HEK293 (cell line): ENCODE measurements around the gene ACER3.

Source experiments
- CTCF ChIA-PET: fragments of 350-600 bp; formaldehyde crosslinking; extraction: SDS; loops from one replicate; lab custom pipeline; 2021; ENCODE audit warnings: antibody characterized with exemption; lab: Yijun Ruan, JAX
- POLR2A ChIA-PET: fragments of 300-600 bp; formaldehyde crosslinking; extraction: SDS; loops from one replicate; lab custom pipeline; 2020; ENCODE audit warnings: antibody characterized with exemption, inconsistent platforms; lab: Yijun Ruan, JAX
- H3K27ac ChIP-seq: fragments of 200-500 bp; sonication (Bioruptor generic); 2 replicates; pipeline ENCODE4 v1.5.1; 2014; ENCODE audit warnings: low read depth, low read length, control low read depth, inconsistent platforms; ENCODE audit errors: extremely low read depth
- H3K36me3 ChIP-seq, 2 experiments: fragments of 200-500 bp in 1 of 2; sonication (Bioruptor generic) in 1 of 2; 1 replicate in 1 of 2; 2 replicates in 1 of 2; pipeline ENCODE4 v1.5.1; 2014 to 2017; ENCODE audit warnings: inconsistent platforms in 2 of 2, low read length in 2 of 2; ENCODE audit not compliant: control insufficient read depth in 2 of 2, insufficient read depth in 1 of 2
- H3K4me1 ChIP-seq: fragments of 200-500 bp; sonication (Bioruptor generic); 2 replicates; pipeline ENCODE4 v1.5.1; 2014; ENCODE audit warnings: mild to moderate bottlenecking, low read length, inconsistent platforms; ENCODE audit not compliant: control insufficient read depth, insufficient read depth
- H3K4me3 ChIP-seq: 2 replicates; pipeline ENCODE4 v1.5.1; 2011; ENCODE audit warnings: low read depth, mild to moderate bottlenecking, control low read depth, low read length, moderate library complexity
- H3K9me3 ChIP-seq: fragments of 200-500 bp; sonication (Bioruptor generic); 2 replicates; pipeline ENCODE4 v1.5.1; 2014; ENCODE audit warnings: low read depth, low read length, inconsistent platforms; ENCODE audit not compliant: control insufficient read depth, insufficient read depth
- GLI2 ChIP-seq: fragments of 450-650 bp; formaldehyde crosslinking; IDR thresholded peaks from 2 replicates; pipeline ENCODE4; 2017; ENCODE audit warnings: missing biosample characterization, missing genetic modification characterization, low read depth, borderline replicate concordance
- KLF10 ChIP-seq: fragments of 450-650 bp; IDR thresholded peaks from 2 replicates; pipeline ENCODE4 v1.5.1; 2018; ENCODE audit warnings: missing biosample characterization, mild to moderate bottlenecking, missing genetic modification characterization
- KLF9 ChIP-seq: fragments of 450-650 bp; formaldehyde crosslinking; IDR thresholded peaks from 2 replicates; pipeline ENCODE4 v1.5.1; 2016; ENCODE audit warnings: missing biosample characterization, missing genetic modification characterization, low read depth
- MYNN ChIP-seq: fragments of 450-650 bp; formaldehyde crosslinking; IDR thresholded peaks from 2 replicates; pipeline ENCODE4 v1.5.1; 2016; ENCODE audit warnings: missing biosample characterization, missing genetic modification characterization, borderline replicate concordance
- SETDB1 ChIP-seq: IDR thresholded peaks from one replicate; pipeline ENCODE4 v1.6.1; 2017; ENCODE audit warnings: mild to moderate bottlenecking, low read length, moderate library complexity, mixed read lengths; ENCODE audit not compliant: insufficient read length
- ZBTB21 ChIP-seq: fragments of 450-650 bp; formaldehyde crosslinking; IDR thresholded peaks from 2 replicates; pipeline ENCODE4 v1.5.1; 2017; ENCODE audit warnings: missing biosample characterization, missing genetic modification characterization
- ZFHX2 ChIP-seq: fragments of 450-650 bp; formaldehyde crosslinking; conservative IDR thresholded peaks from 2 replicates; pipeline ENCODE4 v1.5.1; 2016; ENCODE audit warnings: missing biosample characterization, missing genetic modification characterization
- ZFP69B ChIP-seq: fragments of 450-650 bp; formaldehyde crosslinking; IDR thresholded peaks from 2 replicates; pipeline ENCODE4 v1.5.1; 2016; ENCODE audit warnings: missing biosample characterization, missing genetic modification characterization
- ZNF19 ChIP-seq: fragments of 450-650 bp; formaldehyde crosslinking; IDR thresholded peaks from 2 replicates; pipeline ENCODE4; 2016; ENCODE audit warnings: missing biosample characterization, missing genetic modification characterization, low read depth
- ZNF248 ChIP-seq: fragments of 450-650 bp; formaldehyde crosslinking; IDR thresholded peaks from 2 replicates; pipeline ENCODE4 v1.5.1; 2017; ENCODE audit warnings: missing biosample characterization, missing genetic modification characterization
- ZNF391 ChIP-seq: fragments of 450-650 bp; formaldehyde crosslinking; IDR thresholded peaks from 2 replicates; pipeline ENCODE4 v1.5.1; 2016; ENCODE audit warnings: low read depth, missing biosample characterization, missing genetic modification characterization, borderline replicate concordance
- ZNF48 ChIP-seq: fragments of 450-650 bp; formaldehyde crosslinking; IDR thresholded peaks from 2 replicates; pipeline ENCODE4 v1.5.1; 2016; ENCODE audit warnings: missing biosample characterization, missing genetic modification characterization
- ZNF514 ChIP-seq: fragments of 450-650 bp; formaldehyde crosslinking; IDR thresholded peaks from 2 replicates; pipeline ENCODE4 v1.5.1; 2016; ENCODE audit warnings: missing biosample characterization, missing genetic modification characterization
- ZNF529 ChIP-seq: fragments of 450-650 bp; formaldehyde crosslinking; IDR thresholded peaks from 2 replicates; pipeline ENCODE4 v1.5.1; 2017; ENCODE audit warnings: missing genetic modification characterization, missing biosample characterization; ENCODE audit not compliant: insufficient replicate concordance
- ZNF530 ChIP-seq: fragments of 450-650 bp; formaldehyde crosslinking; IDR thresholded peaks from 2 replicates; pipeline ENCODE4 v1.5.1; 2016; ENCODE audit warnings: low read depth, missing biosample characterization, missing genetic modification characterization
- ZNF555 ChIP-seq: fragments of 450-650 bp; formaldehyde crosslinking; conservative IDR thresholded peaks from 2 replicates; pipeline ENCODE4 v1.5.1; 2017; ENCODE audit warnings: missing biosample characterization, mild to moderate bottlenecking, missing genetic modification characterization, inconsistent platforms
- ZNF610 ChIP-seq: fragments of 450-650 bp; formaldehyde crosslinking; IDR thresholded peaks from 2 replicates; pipeline ENCODE4 v1.5.1; 2016; ENCODE audit warnings: missing biosample characterization, missing genetic modification characterization, borderline replicate concordance
- ZNF654 ChIP-seq: fragments of 450-650 bp; formaldehyde crosslinking; IDR thresholded peaks from 2 replicates; pipeline ENCODE4 v1.5.1; 2016; ENCODE audit warnings: low read depth, missing biosample characterization, missing genetic modification characterization
- ZNF677 ChIP-seq: fragments of 450-650 bp; IDR thresholded peaks from 2 replicates; pipeline ENCODE4 v1.5.0; 2018; ENCODE audit warnings: missing biosample characterization, mild to moderate bottlenecking, missing genetic modification characterization, moderate library complexity
- ZNF776 ChIP-seq: fragments of 450-650 bp; formaldehyde crosslinking; IDR thresholded peaks from 2 replicates; pipeline ENCODE4 v1.5.0; 2017; ENCODE audit warnings: missing biosample characterization, missing genetic modification characterization, borderline replicate concordance
- ZSCAN18 ChIP-seq: fragments of 450-650 bp; formaldehyde crosslinking; IDR thresholded peaks from 2 replicates; pipeline ENCODE4 v1.5.1; 2016; ENCODE audit warnings: missing biosample characterization, missing genetic modification characterization
- ZXDB ChIP-seq: fragments of 450-650 bp; formaldehyde crosslinking; IDR thresholded peaks from 2 replicates; pipeline ENCODE4 v1.5.1; 2016; ENCODE audit warnings: missing biosample characterization, missing genetic modification characterization
- TF ChIP-seq, protein P1 (sequence below): fragments of 450-650 bp; formaldehyde crosslinking; IDR thresholded peaks from 2 replicates; pipeline ENCODE4 v1.5.1; 2017; ENCODE audit warnings: missing biosample characterization, missing genetic modification characterization
- TF ChIP-seq, protein P2 (sequence below): fragments of 450-650 bp; formaldehyde crosslinking; IDR thresholded peaks from 2 replicates; pipeline ENCODE4 v1.5.0; 2017; ENCODE audit warnings: missing biosample characterization, missing genetic modification characterization, borderline replicate concordance
- TF ChIP-seq, protein P3 (sequence below): fragments of 450-650 bp; formaldehyde crosslinking; IDR thresholded peaks from 2 replicates; pipeline ENCODE4 v1.5.1; 2016; ENCODE audit warnings: missing biosample characterization, missing genetic modification characterization
- TF ChIP-seq, protein P4 (sequence below): fragments of 450-650 bp; formaldehyde crosslinking; IDR thresholded peaks from 2 replicates; pipeline ENCODE4 v1.5.1; 2016; ENCODE audit warnings: missing biosample characterization, missing genetic modification characterization
- TF ChIP-seq, protein P5 (sequence below): fragments of 450-650 bp; formaldehyde crosslinking; IDR thresholded peaks from 2 replicates; pipeline ENCODE4 v1.5.1; 2017; ENCODE audit warnings: missing biosample characterization, mild to moderate bottlenecking, missing genetic modification characterization, moderate library complexity

Gene ACER3

DNA sequence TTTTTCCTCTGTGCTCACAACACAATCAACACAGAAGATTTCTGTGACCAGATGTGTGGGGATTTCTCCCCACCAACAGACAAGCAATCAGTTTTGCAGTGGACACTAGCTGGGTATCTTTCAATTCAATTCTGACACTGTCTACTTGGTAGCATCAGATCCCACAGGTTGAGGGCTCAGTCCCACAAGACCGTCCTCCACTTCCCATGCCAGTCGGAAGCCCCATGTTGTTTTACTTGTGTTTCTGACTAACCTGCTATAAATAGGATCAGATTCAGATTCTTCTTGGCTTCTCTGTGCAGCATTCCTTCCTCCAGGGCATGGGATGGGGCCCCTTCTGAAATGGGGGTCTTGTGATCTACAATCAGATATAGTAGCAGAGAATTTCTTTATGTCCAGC is 19.6 kb downstream of the ACER3 start (continued):
- TF ChIP-seq KLF10 (tag by site-specific recombination) (no peak), ZNF248 (tag by site-specific recombination) (no peak), ZNF776 (tag by site-specific recombination) (no peak), SETDB1 (no peak), ZFHX2 (no peak), ZBTB21 (tag by site-specific recombination) (no peak), ZNF555 (no peak)
- TF ChIP-seq, protein P1, sequence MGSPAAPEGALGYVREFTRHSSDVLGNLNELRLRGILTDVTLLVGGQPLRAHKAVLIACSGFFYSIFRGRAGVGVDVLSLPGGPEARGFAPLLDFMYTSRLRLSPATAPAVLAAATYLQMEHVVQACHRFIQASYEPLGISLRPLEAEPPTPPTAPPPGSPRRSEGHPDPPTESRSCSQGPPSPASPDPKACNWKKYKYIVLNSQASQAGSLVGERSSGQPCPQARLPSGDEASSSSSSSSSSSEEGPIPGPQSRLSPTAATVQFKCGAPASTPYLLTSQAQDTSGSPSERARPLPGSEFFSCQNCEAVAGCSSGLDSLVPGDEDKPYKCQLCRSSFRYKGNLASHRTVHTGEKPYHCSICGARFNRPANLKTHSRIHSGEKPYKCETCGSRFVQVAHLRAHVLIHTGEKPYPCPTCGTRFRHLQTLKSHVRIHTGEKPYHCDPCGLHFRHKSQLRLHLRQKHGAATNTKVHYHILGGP (tag by site-specific recombination), result no peak
- TF ChIP-seq, all 188 proteins: peak for 0

- no peak overlapping the region for H3K4me3 ChIP-seq
- ChIA-PET CTCF (interaction anchor here (0.6 to 1.9 kb wide), 7 partner anchors 8 to 144 kb away, joined by 3 to 10 read pairs (median 5); no protein-coding TSS in a partner anchor), POLR2A (no interaction called here)
- H3K36me3 ChIP-seq, result no peaks in the 10 kb centered on the region
- no peak for TF ChIP-seq ZNF530 (tag by site-specific recombination)
- TF ChIP-seq KLF9 (tag by site-specific recombination), result no peak
- TF ChIP-seq ZNF529, result no peak
- TF ChIP-seq ZNF677 (tag by site-specific recombination), result no peak
- TF ChIP-seq ZNF654 (tag by site-specific recombination), result no peak
- TF ChIP-seq ZNF514 (tag by site-specific recombination), result no peak
- TF ChIP-seq, protein P2, sequence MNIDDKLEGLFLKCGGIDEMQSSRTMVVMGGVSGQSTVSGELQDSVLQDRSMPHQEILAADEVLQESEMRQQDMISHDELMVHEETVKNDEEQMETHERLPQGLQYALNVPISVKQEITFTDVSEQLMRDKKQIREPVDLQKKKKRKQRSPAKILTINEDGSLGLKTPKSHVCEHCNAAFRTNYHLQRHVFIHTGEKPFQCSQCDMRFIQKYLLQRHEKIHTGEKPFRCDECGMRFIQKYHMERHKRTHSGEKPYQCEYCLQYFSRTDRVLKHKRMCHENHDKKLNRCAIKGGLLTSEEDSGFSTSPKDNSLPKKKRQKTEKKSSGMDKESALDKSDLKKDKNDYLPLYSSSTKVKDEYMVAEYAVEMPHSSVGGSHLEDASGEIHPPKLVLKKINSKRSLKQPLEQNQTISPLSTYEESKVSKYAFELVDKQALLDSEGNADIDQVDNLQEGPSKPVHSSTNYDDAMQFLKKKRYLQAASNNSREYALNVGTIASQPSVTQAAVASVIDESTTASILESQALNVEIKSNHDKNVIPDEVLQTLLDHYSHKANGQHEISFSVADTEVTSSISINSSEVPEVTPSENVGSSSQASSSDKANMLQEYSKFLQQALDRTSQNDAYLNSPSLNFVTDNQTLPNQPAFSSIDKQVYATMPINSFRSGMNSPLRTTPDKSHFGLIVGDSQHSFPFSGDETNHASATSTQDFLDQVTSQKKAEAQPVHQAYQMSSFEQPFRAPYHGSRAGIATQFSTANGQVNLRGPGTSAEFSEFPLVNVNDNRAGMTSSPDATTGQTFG (tag by site-specific recombination), result no peak
- no peak for TF ChIP-seq ZNF391 (tag by site-specific recombination)
- TF ChIP-seq GLI2 (tag by site-specific recombination), result no peak
- TF ChIP-seq ZNF48, result no peak
- TF ChIP-seq MYNN (tag by site-specific recombination), result no peak
- no peak for TF ChIP-seq ZNF19 (tag by site-specific recombination)
- TF ChIP-seq, protein P3, sequence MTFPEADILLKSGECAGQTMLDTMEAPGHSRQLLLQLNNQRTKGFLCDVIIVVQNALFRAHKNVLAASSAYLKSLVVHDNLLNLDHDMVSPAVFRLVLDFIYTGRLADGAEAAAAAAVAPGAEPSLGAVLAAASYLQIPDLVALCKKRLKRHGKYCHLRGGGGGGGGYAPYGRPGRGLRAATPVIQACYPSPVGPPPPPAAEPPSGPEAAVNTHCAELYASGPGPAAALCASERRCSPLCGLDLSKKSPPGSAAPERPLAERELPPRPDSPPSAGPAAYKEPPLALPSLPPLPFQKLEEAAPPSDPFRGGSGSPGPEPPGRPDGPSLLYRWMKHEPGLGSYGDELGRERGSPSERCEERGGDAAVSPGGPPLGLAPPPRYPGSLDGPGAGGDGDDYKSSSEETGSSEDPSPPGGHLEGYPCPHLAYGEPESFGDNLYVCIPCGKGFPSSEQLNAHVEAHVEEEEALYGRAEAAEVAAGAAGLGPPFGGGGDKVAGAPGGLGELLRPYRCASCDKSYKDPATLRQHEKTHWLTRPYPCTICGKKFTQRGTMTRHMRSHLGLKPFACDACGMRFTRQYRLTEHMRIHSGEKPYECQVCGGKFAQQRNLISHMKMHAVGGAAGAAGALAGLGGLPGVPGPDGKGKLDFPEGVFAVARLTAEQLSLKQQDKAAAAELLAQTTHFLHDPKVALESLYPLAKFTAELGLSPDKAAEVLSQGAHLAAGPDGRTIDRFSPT (tag by site-specific recombination), result no peak
- TF ChIP-seq, protein P4, sequence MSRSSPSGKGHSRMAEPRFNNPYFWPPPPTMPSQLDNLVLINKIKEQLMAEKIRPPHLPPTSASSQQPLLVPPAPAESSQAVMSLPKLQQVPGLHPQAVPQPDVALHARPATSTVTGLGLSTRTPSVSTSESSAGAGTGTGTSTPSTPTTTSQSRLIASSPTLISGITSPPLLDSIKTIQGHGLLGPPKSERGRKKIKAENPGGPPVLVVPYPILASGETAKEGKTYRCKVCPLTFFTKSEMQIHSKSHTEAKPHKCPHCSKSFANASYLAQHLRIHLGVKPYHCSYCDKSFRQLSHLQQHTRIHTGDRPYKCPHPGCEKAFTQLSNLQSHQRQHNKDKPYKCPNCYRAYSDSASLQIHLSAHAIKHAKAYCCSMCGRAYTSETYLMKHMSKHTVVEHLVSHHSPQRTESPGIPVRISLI, result no peak
- TF ChIP-seq ZXDB (tag by site-specific recombination), result no peak
- TF ChIP-seq, protein P5, sequence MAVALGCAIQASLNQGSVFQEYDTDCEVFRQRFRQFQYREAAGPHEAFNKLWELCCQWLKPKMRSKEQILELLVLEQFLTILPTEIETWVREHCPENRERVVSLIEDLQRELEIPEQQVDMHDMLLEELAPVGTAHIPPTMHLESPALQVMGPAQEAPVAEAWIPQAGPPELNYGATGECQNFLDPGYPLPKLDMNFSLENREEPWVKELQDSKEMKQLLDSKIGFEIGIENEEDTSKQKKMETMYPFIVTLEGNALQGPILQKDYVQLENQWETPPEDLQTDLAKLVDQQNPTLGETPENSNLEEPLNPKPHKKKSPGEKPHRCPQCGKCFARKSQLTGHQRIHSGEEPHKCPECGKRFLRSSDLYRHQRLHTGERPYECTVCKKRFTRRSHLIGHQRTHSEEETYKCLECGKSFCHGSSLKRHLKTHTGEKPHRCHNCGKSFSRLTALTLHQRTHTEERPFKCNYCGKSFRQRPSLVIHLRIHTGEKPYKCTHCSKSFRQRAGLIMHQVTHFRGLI (tag by site-specific recombination), result no peak
- TF ChIP-seq ZSCAN18 (tag by site-specific recombination), result no peak
- TF ChIP-seq ZNF610 (tag by site-specific recombination), result no peak
- no peak for TF ChIP-seq ZFP69B (tag by site-specific recombination)
- H3K9me3 ChIP-seq, result no peaks in the 10 kb centered on the region
- no peaks in the 10 kb centered on the region for H3K4me1 ChIP-seq
- no peak overlapping the region for H3K27ac ChIP-seq
Measured at GRCh38 chr11:76880956-76881355, 20.2 kb downstream of the ACER3 start.
